Dermis lymphatic vessel endothelial cell (primary cell): ENCODE data around the gene RCN2. TPM values are rescaled to one million over a fixed set of nuclear protein-coding genes. Genes with fewer than 3 reads are reported as not detected.

Experiments
- total RNA-seq: library from RNA; depleted of rRNA; stranded (reverse); fragments of >200 nt; gene quantifications from 2 replicates; pipeline ENCODE4 v1.2.1, GENCODE V29; 2014

Gene RCN2
- total RNA-seq, result 41.9 and 45.3 TPM in 2 replicates

GRCh38 chr15:76931397-76932134, at the start of gene RCN2:
Gene RCN2, plus strand, starts transcription at chr15:76931749. Its CDS starts 93 bp downstream, at chr15:76931842.

GRCh38 chr15:76905013-76905839, 26.3 kb upstream of the RCN2 start, which contains the start of gene SCAPER:
Gene SCAPER, minus strand, starts transcription at chr15:76905340. Its CDS starts 21,523 bp downstream, at chr15:76883817.

GRCh38 chr15:76994971-76995945, 63.7 kb downstream of the RCN2 start, which contains the start of gene PSTPIP1:
Gene PSTPIP1, plus strand, starts transcription at chr15:76995126. Its CDS starts 448 bp downstream, at chr15:76995574.

Other genes starting within 250 kb of the RCN2 start
- gene SCAPER, start 26.4 kb upstream of the RCN2 start, total RNA-seq, result 8.5 and 8.9 TPM in 2 replicates
- not detected in 2 replicates for gene PSTPIP1, start 63.4 kb downstream of the RCN2 start, total RNA-seq
- 249 and 282 TPM in 2 replicates for gene TSPAN3, start 139.4 kb downstream of the RCN2 start, total RNA-seq